Kidney (tissue), 14 donors: Measurements from ENCODE around the gene SCUBE3. TPM values are rescaled to one million over a fixed set of nuclear protein-coding genes. Genes with fewer than 3 reads are reported as not detected.

Experiments used
- DNase-seq, 5 donors: peaks; one replicate each; pipeline ENCODE4 v3.0.0-alpha.2; 2013 to 2020
- FAIRE-seq: peaks from 2 replicates; lab custom pipeline; 2012; peaks lifted over from hg19 to GRCh38; lab: Jason Lieb, UNC
- H3K27ac ChIP-seq, 2 donors: one replicate each; pipeline ENCODE4 v1.7.0; 2013; ENCODE audit warnings: low read depth in 2 of 2, low read length in 2 of 2, inconsistent platforms in 1 of 2
- H3K27me3 ChIP-seq: one replicate; pipeline ENCODE4 v1.7.1; 2013; ENCODE audit warnings: low read length, inconsistent platforms; ENCODE audit not compliant: control insufficient read depth, insufficient read depth
- H3K36me3 ChIP-seq, 3 donors: one replicate each; pipeline versions ENCODE4 v1.7.0 to v1.7.1; 2013; ENCODE audit warnings: low read length in 3 of 3, control low read depth in 1 of 3, inconsistent platforms in 1 of 3; ENCODE audit not compliant: insufficient read depth in 3 of 3, control insufficient read depth in 2 of 3
- H3K4me1 ChIP-seq, 3 donors: one replicate each; pipeline versions ENCODE4 v1.7.0 to v1.7.1; 2013; ENCODE audit warnings: low read length in 3 of 3, inconsistent platforms in 1 of 3, low read depth in 1 of 3; ENCODE audit not compliant: control insufficient read depth in 2 of 3, insufficient read depth in 2 of 3
- H3K4me3 ChIP-seq, 3 donors: one replicate each; pipeline versions ENCODE4 v1.7.0 to v1.8.1; 2013; ENCODE audit warnings: low read length in 3 of 3, control low read depth in 1 of 3, inconsistent platforms in 1 of 3
- H3K9ac ChIP-seq, 3 donors: one replicate each; pipeline versions ENCODE4 v1.7.0 to v1.7.1; 2013; ENCODE audit warnings: low read length in 3 of 3, control low read depth in 1 of 3, inconsistent platforms in 1 of 3
- H3K9me3 ChIP-seq, 3 donors: one replicate each; pipeline versions ENCODE4 v1.7.0 to v1.7.1; 2013; ENCODE audit warnings: low read length in 3 of 3, control low read depth in 1 of 3, inconsistent platforms in 1 of 3; ENCODE audit not compliant: control insufficient read depth in 2 of 3, insufficient read depth in 1 of 3
- CTCF ChIP-seq: IDR thresholded peaks from 3 replicates; pipeline ENCODE4 v1.5.1; 2012; ENCODE audit warnings: mild to moderate bottlenecking, moderate library complexity, borderline replicate concordance; ENCODE audit not compliant: insufficient read depth; ENCODE audit errors: extremely low read depth
- intact Hi-C: fragments of 100-400 bp; cut with DNase I; formaldehyde crosslinking; loops from one replicate; pipeline ENCODE4 v1.11.1; 2022
- polyA plus RNA-seq: library from polyadenylated mRNA; stranded (reverse); fragments of 350-450 nt; fragmentation: Illumina TruSeq; extraction: RNeasy Lipid Tissue Mini Kit (QIAGEN cat#74804); gene quantifications from one replicate; pipeline ENCODE4 v1.2.3, GENCODE V29; 2014; ENCODE audit warnings: low read depth, low replicate concordance; ENCODE audit not compliant: insufficient read depth
- total RNA-seq: library from RNA; stranded (reverse); fragmentation: NEBNext Ultra II Directional; extraction: Animal tissue kit (Norgen Biotek cat#: 25700); gene quantifications from one replicate; pipeline ENCODE4 v1.2.1, GENCODE V29; 2021
- donor health status: control.
- donor health status: control.
- donor health status: control.
- donor health status: control.
- donor health status: control.
- donor health status: DM: yes; HTN: yes; CAD: no.
- donor health status: Normal renal cell carcinoma (clear cell type).

The SCUBE3 gene
- total and polyA plus RNA-seq, 2 donors from 2014 or later, result 2.5 to 4.5 TPM

DNA sequence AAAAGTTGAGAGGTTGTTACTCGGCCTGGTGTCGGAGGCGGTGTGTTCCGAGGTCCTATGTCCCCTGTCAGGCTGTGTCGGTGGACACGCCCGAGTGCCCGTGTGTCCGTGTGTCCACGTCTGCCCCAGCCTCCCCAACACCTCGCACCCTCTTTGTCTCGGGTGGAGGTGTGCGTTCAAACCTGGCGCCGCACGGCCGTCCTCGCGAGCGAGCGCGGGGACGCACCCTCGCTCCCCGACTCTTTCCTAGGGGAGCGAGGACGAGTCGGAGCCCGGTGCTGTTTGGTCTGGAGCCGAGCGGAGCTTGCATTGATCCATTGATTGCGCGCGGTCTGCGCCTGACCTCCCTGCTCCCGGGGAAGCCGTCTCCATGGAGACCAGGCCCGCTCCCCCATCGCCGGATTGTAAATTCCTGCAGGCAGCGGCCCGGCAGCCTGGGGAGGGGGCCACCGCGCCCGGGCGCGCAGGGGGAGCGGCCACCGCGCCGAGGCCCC, 411 bp upstream of the SCUBE3 start:
- Histone ChIP-seq H3K9me3 (no peaks in the 10 kb centered on the region), H3K9ac (peak overlapping the region in 1 of 3 donors; percentile 11), H3K27ac (no peak overlapping the region), H3K4me3 (peak overlapping the region in 2 of 3 donors; percentile 56 to 82), H3K4me1 (peaks cover 0 to 6% (median 0%) of the 10 kb centered on the region in 3 donors), H3K27me3 (no peaks in the 10 kb centered on the region), H3K36me3 (no peaks in the 10 kb centered on the region)
- intact Hi-C loops, result no loop called here
- TF ChIP-seq CTCF, result no peak
- no peak for FAIRE-seq
- DNase-seq, result peak in 4 of 5 donors; percentile 70 to 81 (median 76)

DNA sequence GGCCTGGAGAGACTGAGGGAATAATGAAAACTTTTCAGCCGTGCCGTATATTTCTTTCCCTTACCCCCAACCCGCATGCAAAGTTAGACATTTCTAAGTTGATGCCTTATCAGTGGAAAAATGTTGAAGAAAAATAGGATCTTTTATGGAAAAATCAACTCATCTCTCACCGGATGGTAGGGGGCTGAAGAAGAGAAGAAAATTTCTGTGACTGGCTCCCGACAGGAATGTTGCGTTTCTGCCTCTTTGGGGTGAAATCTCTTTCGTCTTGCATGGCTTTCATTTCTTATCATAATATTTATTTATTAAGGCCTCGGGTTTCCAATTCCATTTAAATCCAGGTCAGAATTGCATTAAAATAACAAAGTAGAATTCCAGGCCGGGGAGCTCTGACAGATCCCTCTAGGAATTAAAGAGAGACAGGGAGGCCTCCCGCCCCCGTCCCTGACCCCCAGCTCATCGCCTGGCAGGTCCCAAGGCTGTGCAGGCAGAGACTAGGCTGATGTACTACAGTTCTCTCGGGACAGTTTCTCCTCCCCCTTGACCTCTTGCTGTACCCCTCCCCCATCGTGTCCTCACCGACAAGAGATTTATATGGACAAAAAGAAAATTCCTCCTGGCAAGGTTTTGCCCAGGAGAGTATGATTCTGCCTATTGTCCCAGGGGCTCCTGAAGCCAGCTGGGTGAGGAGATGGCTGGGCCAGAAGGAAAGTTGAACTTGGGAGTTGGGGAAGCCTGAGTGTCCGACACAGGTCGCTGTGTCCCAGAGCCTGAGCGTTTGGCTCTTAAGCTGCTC, 1.3 kb downstream of the SCUBE3 start:
- TF ChIP-seq CTCF, result no peak
- H3K9ac ChIP-seq, result peak overlapping the region in 2 of 3 donors; percentile 17 to 34
- intact Hi-C loops, result no loop called here
- H3K4me1 ChIP-seq, result peaks cover 0 to 6% (median 0%) of the 10 kb centered on the region in 3 donors
- H3K4me3 ChIP-seq, result peak overlapping the region; percentile 21 to 56 (median 53)
- H3K27me3 ChIP-seq, result no peaks in the 10 kb centered on the region
- H3K9me3 ChIP-seq, result no peaks in the 10 kb centered on the region
- no peak overlapping the region for H3K27ac ChIP-seq
- FAIRE-seq (no peak), DNase-seq (peak in 3 of 5 donors; percentile 22 to 60 (median 49))
- no peaks in the 10 kb centered on the region for H3K36me3 ChIP-seq

GRCh38 chr6:35215665-35216411, 2.1 kb downstream of the SCUBE3 start:
- no peaks in the 10 kb centered on the region for H3K36me3 ChIP-seq
- H3K9me3 ChIP-seq, result no peaks in the 10 kb centered on the region
- peaks cover 0 to 6% (median 0%) of the 10 kb centered on the region in 3 donors for H3K4me1 ChIP-seq
- intact Hi-C loops, result no loop called here
- DNase-seq (no peak), FAIRE-seq (no peak)
- H3K9ac ChIP-seq, result no peak overlapping the region
- no peak overlapping the region for H3K27ac ChIP-seq
- H3K27me3 ChIP-seq, result no peaks in the 10 kb centered on the region
- no peak for TF ChIP-seq CTCF
- H3K4me3 ChIP-seq, result peak overlapping the region in 1 of 3 donors; percentile 17
